IMR-90 (cell line): ENCODE results near the gene SAMD11.

ENCODE experiments used
- BHLHE40 ChIP-seq: fragments of 150-350 bp; IDR thresholded peaks from 2 replicates; pipeline ENCODE4 v1.6.1; 2016; ENCODE audit warnings: mild to moderate bottlenecking, low read depth, low read length
- CEBPB ChIP-seq: IDR thresholded peaks from 2 replicates; pipeline ENCODE4 v1.6.1; 2012; ENCODE audit warnings: low read depth, low read length, improper control_type of control experiment
- CHD1 ChIP-seq: IDR thresholded peaks from 2 replicates; pipeline ENCODE4 v1.6.1; 2012; ENCODE audit warnings: low read depth, low read length, improper control_type of control experiment
- CTCF ChIP-seq: conservative IDR thresholded peaks from 2 replicates; pipeline ENCODE4 v1.5.1; 2012; ENCODE audit warnings: mild to moderate bottlenecking, low read depth, low read length, improper control_type of control experiment
- MAZ ChIP-seq: IDR thresholded peaks from 2 replicates; pipeline ENCODE4 v1.6.1; 2012; ENCODE audit warnings: low read depth, mild to moderate bottlenecking, low read length, improper control_type of control experiment, moderate library complexity, borderline replicate concordance
- MXI1 ChIP-seq: IDR thresholded peaks from 2 replicates; pipeline ENCODE4 v1.6.1; 2012; ENCODE audit warnings: low read depth, mild to moderate bottlenecking, low read length, moderate library complexity, borderline replicate concordance
- NFE2L2 ChIP-seq: fragments of 150-350 bp; IDR thresholded peaks from 2 replicates; pipeline ENCODE4 v1.6.1; 2016; ENCODE audit warnings: low read depth, mild to moderate bottlenecking, low read length
- POLR2A ChIP-seq: IDR thresholded peaks from 2 replicates; pipeline ENCODE4 v1.6.1; 2012; ENCODE audit warnings: mild to moderate bottlenecking, low read depth, low read length
- SMC3 ChIP-seq: fragments of 150-350 bp; IDR thresholded peaks from 2 replicates; pipeline ENCODE4 v1.6.1; 2016; ENCODE audit warnings: low read depth, mild to moderate bottlenecking, antibody characterized with exemption, low read length, moderate library complexity
- USF2 ChIP-seq: fragments of 150-350 bp; IDR thresholded peaks from 2 replicates; pipeline ENCODE4 v1.6.1; 2017; ENCODE audit warnings: mild to moderate bottlenecking, antibody characterized with exemption, low read length, low read depth

- TF ChIP-seq CTCF (no peak), POLR2A (no peak; the same call in 1 of the 2 replicates), CHD1 (no peak), SMC3 (no peak), CEBPB (no peak), BHLHE40 (no peak), MAZ (no peak), USF2 (no peak), MXI1 (no peak), NFE2L2 (no peak)
These were observed 400 bp downstream of the SAMD11 start for GRCh38 chr1:923991-924655.
